HG03175 (cell line): ENCODE results near the gene PBLD.

Experiments
- ATAC-seq: cut with Tn5 transposase; IDR thresholded peaks from one replicate; pipeline ENCODE4 v1.9.1; 2021; ENCODE audit warnings: mild to moderate bottlenecking, moderate library complexity; ENCODE audit not compliant: unreplicated experiment

Gene PBLD

GRCh38 chr10:68332259-68333057 is at the start of gene PBLD:
Gene PBLD (minus strand): TSS chr10:68332928. CDS start chr10:68306844, 26,084 bp downstream.
- ATAC-seq: peak; percentile 18

GRCh38 chr10:68371604-68372003 is 38.9 kb upstream of the PBLD start:
- no peak for ATAC-seq

GRCh38 chr10:68367121-68367520 is 34.4 kb upstream of the PBLD start:
- no peak for ATAC-seq

- ATAC-seq: no peak
Observed at GRCh38 chr10:68366600-68366999, 33.9 kb upstream of the PBLD start.

- ATAC-seq: no peak
Observed at GRCh38 chr10:68365611-68366010, 32.9 kb upstream of the PBLD start.

GRCh38 chr10:68364101-68364886 is 31.6 kb upstream of the PBLD start:
- ATAC-seq: no peak

- ATAC-seq: no peak
Observed at GRCh38 chr10:68362590-68362989, 29.9 kb upstream of the PBLD start.

- ATAC-seq: no peak
Observed at GRCh38 chr10:68359189-68359588, 26.5 kb upstream of the PBLD start.

GRCh38 chr10:68353537-68353936 is 20.8 kb upstream of the PBLD start:
- ATAC-seq: no peak

- ATAC-seq: no peak
Observed at GRCh38 chr10:68348265-68348741, 15.6 kb upstream of the PBLD start.

GRCh38 chr10:68346774-68347173 is 14.0 kb upstream of the PBLD start:
- no peak for ATAC-seq

GRCh38 chr10:68345621-68346020 is 12.9 kb upstream of the PBLD start:
- ATAC-seq: no peak

GRCh38 chr10:68342909-68343516 is 10.3 kb upstream of the PBLD start:
- no peak for ATAC-seq

- no peak for ATAC-seq
Observed at GRCh38 chr10:68340358-68341080, 7.8 kb upstream of the PBLD start.

GRCh38 chr10:68336754-68337351 is 4.1 kb upstream of the PBLD start:
- ATAC-seq: no peak

GRCh38 chr10:68334672-68335467 is 2.1 kb upstream of the PBLD start:
- no peak for ATAC-seq

- no peak for ATAC-seq
Observed at GRCh38 chr10:68333440-68334431, 1.0 kb upstream of the PBLD start.

GRCh38 chr10:68333058-68333395 is 299 bp upstream of the PBLD start:
- ATAC-seq: no peak
